GM23338 (cell line): ENCODE results near the gene PICK1. TPM values are rescaled to one million over a fixed set of nuclear protein-coding genes. Genes with fewer than 3 reads are reported as not detected.

Experiments used
- ATAC-seq: fragments of 200-7000 bp; cut with Tn5 transposase; 3 replicates; pipeline ENCODE4 v1.9.1; 2020
- DNase-seq: peaks from one replicate; pipeline ENCODE4 v3.0.0-alpha.2; 2015; ENCODE audit warnings: low spot score
- H2AFZ ChIP-seq: fragments of 200-600 bp; sonication (generic); 2 replicates; pipeline ENCODE4 v1.8.0; 2016; ENCODE audit warnings: antibody characterized with exemption, mild to moderate bottlenecking, moderate library complexity
- H3F3A ChIP-seq: fragments of 200-600 bp; sonication (generic); replicated peaks from 2 replicates; pipeline ENCODE4 v1.8.0; 2017; ENCODE audit warnings: antibody characterized with exemption, mixed run types, low read depth
- H3K27ac ChIP-seq: fragments of 200-600 bp; sonication (generic); 2 replicates; pipeline ENCODE4 v1.6.1; 2016; ENCODE audit warnings: low read depth
- H3K27me3 ChIP-seq: fragments of 200-600 bp; sonication (generic); 2 replicates; pipeline ENCODE4 v1.8.0; 2016; ENCODE audit warnings: mild to moderate bottlenecking, mixed run types, moderate library complexity; ENCODE audit not compliant: insufficient read depth
- H3K36me3 ChIP-seq: fragments of 200-600 bp; sonication (generic); 2 replicates; pipeline ENCODE4 v1.8.0; 2016; ENCODE audit warnings: mild to moderate bottlenecking; ENCODE audit not compliant: insufficient read depth
- H3K4me1 ChIP-seq: fragments of 200-600 bp; sonication (generic); 2 replicates; pipeline ENCODE4 v1.8.0; 2016; ENCODE audit warnings: mild to moderate bottlenecking, moderate library complexity; ENCODE audit not compliant: insufficient read depth
- H3K4me2 ChIP-seq: fragments of 200-600 bp; sonication (generic); 2 replicates; pipeline ENCODE4 v1.7.1; 2017; ENCODE audit warnings: mixed run types
- H3K4me3 ChIP-seq: fragments of 200-600 bp; sonication (generic); 2 replicates; pipeline ENCODE4 v1.6.1; 2016; ENCODE audit warnings: mixed run types
- H3K79me2 ChIP-seq: fragments of 200-600 bp; sonication (generic); replicated peaks from 2 replicates; pipeline ENCODE4 v1.8.0; 2017; ENCODE audit warnings: mild to moderate bottlenecking; ENCODE audit not compliant: insufficient read depth
- H3K9me2 ChIP-seq: fragments of 200-600 bp; sonication (generic); 2 replicates; pipeline ENCODE4 v1.8.0; 2017; ENCODE audit not compliant: insufficient read depth
- H4K20me1 ChIP-seq: fragments of 200-600 bp; sonication (generic); replicated peaks from 2 replicates; pipeline ENCODE4 v1.8.0; 2017; ENCODE audit warnings: mild to moderate bottlenecking; ENCODE audit not compliant: insufficient read depth
- H3K27ac Mint-ChIP-seq: 2 replicates; pipeline ENCODE4 v1.8.0; 2020; ENCODE audit warnings: inconsistent platforms, mild to moderate bottlenecking, moderate library complexity, mixed read lengths
- H3K27me3 Mint-ChIP-seq: 3 replicates; pipeline ENCODE4 v1.8.0; 2022; ENCODE audit warnings: low read depth, mild to moderate bottlenecking, moderate library complexity, mixed read lengths, inconsistent platforms; ENCODE audit not compliant: insufficient read depth, poor library complexity
- H3K36me3 Mint-ChIP-seq: 3 replicates; pipeline ENCODE4 v1.8.0; 2021; ENCODE audit warnings: low read depth, mild to moderate bottlenecking, inconsistent platforms, moderate library complexity, mixed read lengths
- H3K4me1 Mint-ChIP-seq: 3 replicates; pipeline ENCODE4 v1.8.0; 2020; ENCODE audit warnings: mild to moderate bottlenecking, inconsistent platforms, mixed read lengths
- H3K4me3 Mint-ChIP-seq: 3 replicates; pipeline ENCODE4 v1.8.0; 2021; ENCODE audit warnings: moderate library complexity, mild to moderate bottlenecking, inconsistent platforms, mixed read lengths
- H3K9me3 Mint-ChIP-seq: 3 replicates; pipeline ENCODE4 v1.8.0; 2020; ENCODE audit warnings: moderate library complexity, mild to moderate bottlenecking, inconsistent platforms, mixed read lengths
- CREB1 ChIP-seq: fragments of 250-450 bp; sonication (Bioruptor Pico); IDR thresholded peaks from 2 replicates; pipeline ENCODE4 v1.5.0; 2020; ENCODE audit warnings: low read depth, mild to moderate bottlenecking, moderate library complexity
- EZH2 ChIP-seq: fragments of 200-600 bp; sonication (generic); IDR thresholded peaks from one replicate; pipeline ENCODE4 v1.8.0; 2017; ENCODE audit warnings: antibody characterized with exemption, mild to moderate bottlenecking, low read depth; ENCODE audit not compliant: unreplicated experiment
- EZH2phosphoT487 ChIP-seq: fragments of 200-600 bp; sonication (generic); IDR thresholded peaks from one replicate; pipeline ENCODE4 v1.8.1; 2018; ENCODE audit warnings: antibody characterized with exemption; ENCODE audit not compliant: unreplicated experiment
- JUNB ChIP-seq: IDR thresholded peaks from one replicate; pipeline ENCODE4 v1.6.1; 2016; ENCODE audit warnings: antibody characterized with exemption; ENCODE audit not compliant: unreplicated experiment
- STAT1 ChIP-seq: IDR thresholded peaks from one replicate; pipeline ENCODE4 v1.6.1; 2016; ENCODE audit warnings: antibody characterized with exemption; ENCODE audit not compliant: unreplicated experiment
- ZNF331 ChIP-seq: fragments of 250-450 bp; sonication (Bioruptor Pico); IDR thresholded peaks from 2 replicates; pipeline ENCODE4 v1.5.0; 2020; ENCODE audit warnings: low read depth, mild to moderate bottlenecking, moderate library complexity
- polyA plus RNA-seq: library from polyadenylated mRNA; unstranded; fragments of >200 nt; fragmentation: Nextera tagmentation; extraction: Ambion mirVana; gene quantifications from 2 replicates; pipeline ENCODE4 v1.2.1, GENCODE V29; 2016
- total RNA-seq: library from RNA; depleted of rRNA; stranded (reverse); fragments of >200 nt; shearing (Covaris generic); gene quantifications from 2 replicates; pipeline ENCODE4 v1.2.3, GENCODE V29; 2014
- TF ChIP-seq, protein P1 (sequence below): fragments of 250-450 bp; sonication (Bioruptor Pico); IDR thresholded peaks from 2 replicates; pipeline ENCODE4 v1.5.0; 2020; ENCODE audit warnings: mild to moderate bottlenecking, moderate library complexity
- TF ChIP-seq, protein P2 (sequence below): IDR thresholded peaks from one replicate; pipeline ENCODE4 v1.6.1; 2018; ENCODE audit warnings: antibody characterized with exemption; ENCODE audit not compliant: unreplicated experiment
- TF ChIP-seq, protein P3 (sequence below), 2 experiments: fragments of 200-600 bp in 1 of 2; sonication (generic) in 1 of 2; conservative IDR thresholded peaks; 2 replicates each; pipeline versions ENCODE4 v1.5.1 to v1.6.1; 2016 to 2017; ENCODE audit warnings: antibody characterized with exemption in 2 of 2, low read depth in 2 of 2, mild to moderate bottlenecking in 2 of 2, moderate library complexity in 1 of 2

PICK1 gene
- total and polyA plus RNA-seq, 2 experiments from 2014 or later: 15.9 to 28.3 TPM

DNA sequence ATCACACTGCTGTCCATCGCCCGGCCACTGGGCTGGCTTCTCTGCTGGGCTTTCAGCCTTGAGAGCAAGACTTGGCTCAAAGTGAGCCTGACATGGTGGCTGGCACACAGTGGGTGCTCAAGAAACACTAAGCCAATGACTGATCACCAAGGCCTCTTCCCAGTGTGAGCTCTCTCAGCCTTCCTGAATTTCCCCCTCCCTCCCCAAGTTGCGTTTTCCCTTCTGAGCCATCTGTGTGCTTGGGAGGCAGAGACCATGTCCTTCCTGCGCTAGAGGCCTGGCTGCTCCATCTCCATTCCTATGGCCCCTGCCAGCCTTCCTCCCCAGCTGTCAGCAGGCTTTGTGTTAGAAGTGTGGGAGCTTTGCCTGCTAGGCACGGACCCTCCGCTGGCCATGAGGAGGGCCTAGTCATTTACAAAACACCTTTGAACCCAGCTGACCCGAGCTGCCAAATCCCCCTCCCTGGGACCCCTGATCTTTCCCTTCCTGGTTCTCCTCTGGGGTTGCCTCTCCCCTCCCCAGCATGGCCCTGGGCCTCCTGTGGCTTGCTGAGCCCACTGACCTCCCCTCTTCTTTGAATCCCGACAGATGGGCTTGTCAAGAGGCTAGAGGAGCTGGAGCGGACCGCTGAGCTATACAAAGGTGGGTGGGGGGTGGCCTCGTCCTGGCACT, 13.2 kb downstream of the PICK1 start (continued):
- TF ChIP-seq EZH2 (no peak), CREB1 (CRISPR knock-in tag) (no peak), EZH2phosphoT487 (no peak), ZNF331 (CRISPR knock-in tag) (no peak)
- TF ChIP-seq, protein P1, sequence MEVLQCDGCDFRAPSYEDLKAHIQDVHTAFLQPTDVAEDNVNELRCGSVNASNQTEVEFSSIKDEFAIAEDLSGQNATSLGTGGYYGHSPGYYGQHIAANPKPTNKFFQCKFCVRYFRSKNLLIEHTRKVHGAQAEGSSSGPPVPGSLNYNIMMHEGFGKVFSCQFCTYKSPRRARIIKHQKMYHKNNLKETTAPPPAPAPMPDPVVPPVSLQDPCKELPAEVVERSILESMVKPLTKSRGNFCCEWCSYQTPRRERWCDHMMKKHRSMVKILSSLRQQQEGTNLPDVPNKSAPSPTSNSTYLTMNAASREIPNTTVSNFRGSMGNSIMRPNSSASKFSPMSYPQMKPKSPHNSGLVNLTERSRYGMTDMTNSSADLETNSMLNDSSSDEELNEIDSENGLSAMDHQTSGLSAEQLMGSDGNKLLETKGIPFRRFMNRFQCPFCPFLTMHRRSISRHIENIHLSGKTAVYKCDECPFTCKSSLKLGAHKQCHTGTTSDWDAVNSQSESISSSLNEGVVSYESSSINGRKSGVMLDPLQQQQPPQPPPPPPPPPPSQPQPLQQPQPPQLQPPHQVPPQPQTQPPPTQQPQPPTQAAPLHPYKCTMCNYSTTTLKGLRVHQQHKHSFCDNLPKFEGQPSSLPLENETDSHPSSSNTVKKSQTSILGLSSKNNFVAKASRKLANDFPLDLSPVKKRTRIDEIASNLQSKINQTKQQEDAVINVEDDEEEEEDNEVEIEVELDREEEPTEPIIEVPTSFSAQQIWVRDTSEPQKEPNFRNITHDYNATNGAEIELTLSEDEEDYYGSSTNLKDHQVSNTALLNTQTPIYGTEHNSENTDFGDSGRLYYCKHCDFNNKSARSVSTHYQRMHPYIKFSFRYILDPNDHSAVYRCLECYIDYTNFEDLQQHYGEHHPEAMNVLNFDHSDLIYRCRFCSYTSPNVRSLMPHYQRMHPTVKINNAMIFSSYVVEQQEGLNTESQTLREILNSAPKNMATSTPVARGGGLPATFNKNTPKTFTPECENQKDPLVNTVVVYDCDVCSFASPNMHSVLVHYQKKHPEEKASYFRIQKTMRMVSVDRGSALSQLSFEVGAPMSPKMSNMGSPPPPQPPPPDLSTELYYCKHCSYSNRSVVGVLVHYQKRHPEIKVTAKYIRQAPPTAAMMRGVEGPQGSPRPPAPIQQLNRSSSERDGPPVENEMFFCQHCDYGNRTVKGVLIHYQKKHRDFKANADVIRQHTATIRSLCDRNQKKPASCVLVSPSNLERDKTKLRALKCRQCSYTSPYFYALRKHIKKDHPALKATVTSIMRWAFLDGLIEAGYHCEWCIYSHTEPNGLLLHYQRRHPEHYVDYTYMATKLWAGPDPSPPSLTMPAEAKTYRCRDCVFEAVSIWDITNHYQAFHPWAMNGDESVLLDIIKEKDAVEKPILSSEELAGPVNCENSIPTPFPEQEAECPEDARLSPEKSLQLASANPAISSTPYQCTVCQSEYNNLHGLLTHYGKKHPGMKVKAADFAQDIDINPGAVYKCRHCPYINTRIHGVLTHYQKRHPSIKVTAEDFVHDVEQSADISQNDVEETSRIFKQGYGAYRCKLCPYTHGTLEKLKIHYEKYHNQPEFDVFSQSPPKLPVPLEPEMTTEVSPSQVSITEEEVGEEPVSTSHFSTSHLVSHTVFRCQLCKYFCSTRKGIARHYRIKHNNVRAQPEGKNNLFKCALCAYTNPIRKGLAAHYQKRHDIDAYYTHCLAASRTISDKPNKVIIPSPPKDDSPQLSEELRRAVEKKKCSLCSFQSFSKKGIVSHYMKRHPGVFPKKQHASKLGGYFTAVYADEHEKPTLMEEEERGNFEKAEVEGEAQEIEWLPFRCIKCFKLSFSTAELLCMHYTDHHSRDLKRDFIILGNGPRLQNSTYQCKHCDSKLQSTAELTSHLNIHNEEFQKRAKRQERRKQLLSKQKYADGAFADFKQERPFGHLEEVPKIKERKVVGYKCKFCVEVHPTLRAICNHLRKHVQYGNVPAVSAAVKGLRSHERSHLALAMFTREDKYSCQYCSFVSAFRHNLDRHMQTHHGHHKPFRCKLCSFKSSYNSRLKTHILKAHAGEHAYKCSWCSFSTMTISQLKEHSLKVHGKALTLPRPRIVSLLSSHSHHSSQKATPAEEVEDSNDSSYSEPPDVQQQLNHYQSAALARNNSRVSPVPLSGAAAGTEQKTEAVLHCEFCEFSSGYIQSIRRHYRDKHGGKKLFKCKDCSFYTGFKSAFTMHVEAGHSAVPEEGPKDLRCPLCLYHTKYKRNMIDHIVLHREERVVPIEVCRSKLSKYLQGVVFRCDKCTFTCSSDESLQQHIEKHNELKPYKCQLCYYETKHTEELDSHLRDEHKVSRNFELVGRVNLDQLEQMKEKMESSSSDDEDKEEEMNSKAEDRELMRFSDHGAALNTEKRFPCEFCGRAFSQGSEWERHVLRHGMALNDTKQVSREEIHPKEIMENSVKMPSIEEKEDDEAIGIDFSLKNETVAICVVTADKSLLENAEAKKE (CRISPR knock-in tag): no peak

DNA sequence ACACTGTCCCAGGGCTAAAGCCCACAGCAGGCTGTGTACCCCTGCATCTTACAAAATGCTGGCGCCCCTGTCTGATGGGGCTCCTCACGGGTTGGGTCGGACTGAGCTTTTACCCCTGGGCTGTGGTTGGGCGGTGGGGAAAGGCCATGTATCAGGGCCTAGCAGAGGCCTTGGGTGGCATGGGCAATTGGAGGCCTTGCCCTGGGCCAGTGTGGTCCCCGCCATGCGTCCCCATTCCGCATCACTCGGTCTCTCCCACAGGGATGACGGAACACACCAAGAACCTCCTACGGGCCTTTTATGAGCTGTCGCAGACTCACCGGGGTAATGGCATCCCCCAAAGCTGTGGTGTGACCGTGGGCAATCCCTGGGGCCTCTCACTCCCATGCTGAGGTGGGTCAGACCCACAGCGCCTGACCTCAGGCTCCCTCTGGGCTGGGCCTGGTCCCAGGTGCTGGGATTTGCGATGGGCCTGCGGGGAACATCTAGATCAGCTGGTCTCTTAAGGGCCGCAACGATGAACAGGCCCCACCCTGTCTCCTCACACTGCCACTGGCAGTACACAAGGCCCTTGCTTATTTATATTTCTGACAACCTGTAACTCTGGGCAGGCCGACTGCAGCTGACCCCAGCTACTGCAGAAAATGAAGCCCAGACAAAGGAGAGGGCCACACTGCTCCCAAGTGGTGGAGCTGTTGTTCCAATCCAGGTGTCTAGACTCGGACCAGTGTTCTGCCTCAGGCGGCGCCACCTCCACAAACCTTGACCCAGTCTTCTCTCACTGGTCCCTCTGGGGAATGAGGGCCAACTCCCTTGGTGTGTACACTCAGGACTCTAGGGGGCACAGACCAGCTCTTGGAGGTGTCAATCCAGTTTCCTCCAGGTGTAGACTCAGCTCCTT, 14.5 kb downstream of the PICK1 start:
- DNase-seq: no peak
- H3K4me3 Mint-ChIP-seq: no peak overlapping the region
- peaks cover 13% of the 10 kb centered on the region for H3K27me3 Mint-ChIP-seq
- TF ChIP-seq STAT1 (no peak), JUNB (no peak), EZH2 (no peak)
- TF ChIP-seq, protein P2, sequence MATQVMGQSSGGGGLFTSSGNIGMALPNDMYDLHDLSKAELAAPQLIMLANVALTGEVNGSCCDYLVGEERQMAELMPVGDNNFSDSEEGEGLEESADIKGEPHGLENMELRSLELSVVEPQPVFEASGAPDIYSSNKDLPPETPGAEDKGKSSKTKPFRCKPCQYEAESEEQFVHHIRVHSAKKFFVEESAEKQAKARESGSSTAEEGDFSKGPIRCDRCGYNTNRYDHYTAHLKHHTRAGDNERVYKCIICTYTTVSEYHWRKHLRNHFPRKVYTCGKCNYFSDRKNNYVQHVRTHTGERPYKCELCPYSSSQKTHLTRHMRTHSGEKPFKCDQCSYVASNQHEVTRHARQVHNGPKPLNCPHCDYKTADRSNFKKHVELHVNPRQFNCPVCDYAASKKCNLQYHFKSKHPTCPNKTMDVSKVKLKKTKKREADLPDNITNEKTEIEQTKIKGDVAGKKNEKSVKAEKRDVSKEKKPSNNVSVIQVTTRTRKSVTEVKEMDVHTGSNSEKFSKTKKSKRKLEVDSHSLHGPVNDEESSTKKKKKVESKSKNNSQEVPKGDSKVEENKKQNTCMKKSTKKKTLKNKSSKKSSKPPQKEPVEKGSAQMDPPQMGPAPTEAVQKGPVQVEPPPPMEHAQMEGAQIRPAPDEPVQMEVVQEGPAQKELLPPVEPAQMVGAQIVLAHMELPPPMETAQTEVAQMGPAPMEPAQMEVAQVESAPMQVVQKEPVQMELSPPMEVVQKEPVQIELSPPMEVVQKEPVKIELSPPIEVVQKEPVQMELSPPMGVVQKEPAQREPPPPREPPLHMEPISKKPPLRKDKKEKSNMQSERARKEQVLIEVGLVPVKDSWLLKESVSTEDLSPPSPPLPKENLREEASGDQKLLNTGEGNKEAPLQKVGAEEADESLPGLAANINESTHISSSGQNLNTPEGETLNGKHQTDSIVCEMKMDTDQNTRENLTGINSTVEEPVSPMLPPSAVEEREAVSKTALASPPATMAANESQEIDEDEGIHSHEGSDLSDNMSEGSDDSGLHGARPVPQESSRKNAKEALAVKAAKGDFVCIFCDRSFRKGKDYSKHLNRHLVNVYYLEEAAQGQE: no peak
- TF ChIP-seq, protein P3, sequence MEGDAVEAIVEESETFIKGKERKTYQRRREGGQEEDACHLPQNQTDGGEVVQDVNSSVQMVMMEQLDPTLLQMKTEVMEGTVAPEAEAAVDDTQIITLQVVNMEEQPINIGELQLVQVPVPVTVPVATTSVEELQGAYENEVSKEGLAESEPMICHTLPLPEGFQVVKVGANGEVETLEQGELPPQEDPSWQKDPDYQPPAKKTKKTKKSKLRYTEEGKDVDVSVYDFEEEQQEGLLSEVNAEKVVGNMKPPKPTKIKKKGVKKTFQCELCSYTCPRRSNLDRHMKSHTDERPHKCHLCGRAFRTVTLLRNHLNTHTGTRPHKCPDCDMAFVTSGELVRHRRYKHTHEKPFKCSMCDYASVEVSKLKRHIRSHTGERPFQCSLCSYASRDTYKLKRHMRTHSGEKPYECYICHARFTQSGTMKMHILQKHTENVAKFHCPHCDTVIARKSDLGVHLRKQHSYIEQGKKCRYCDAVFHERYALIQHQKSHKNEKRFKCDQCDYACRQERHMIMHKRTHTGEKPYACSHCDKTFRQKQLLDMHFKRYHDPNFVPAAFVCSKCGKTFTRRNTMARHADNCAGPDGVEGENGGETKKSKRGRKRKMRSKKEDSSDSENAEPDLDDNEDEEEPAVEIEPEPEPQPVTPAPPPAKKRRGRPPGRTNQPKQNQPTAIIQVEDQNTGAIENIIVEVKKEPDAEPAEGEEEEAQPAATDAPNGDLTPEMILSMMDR (conservative IDR thresholded peaks at IDR 0.05; ENCODE audit: low read depth in 2 of 2): peak in 1 of 2 experiments; percentile 23; a peak in 2 of 4 replicates

More for the DNA sequence above, 14.5 kb downstream of the PICK1 start:
- Mint-ChIP-seq H3K36me3 (peaks cover 34% of the 10 kb centered on the region), H3K4me1 (peaks cover 5% of the 10 kb centered on the region; the same call in 2 of the 3 replicates), H3K27ac (no peak overlapping the region), H3K9me3 (no peaks in the 10 kb centered on the region)
- H3K4me2 ChIP-seq: no peak overlapping the region
- no peaks in the 10 kb centered on the region for H3K36me3 ChIP-seq
- H3K9me2 ChIP-seq: no peaks in the 10 kb centered on the region
- H3F3A ChIP-seq: no peaks in the 10 kb centered on the region
- no peak overlapping the region for H3K27ac ChIP-seq
- no peak overlapping the region for H2AFZ ChIP-seq
- no peak overlapping the region for H3K4me3 ChIP-seq
- no peaks in the 10 kb centered on the region; the same call in 1 of the 2 replicates for H4K20me1 ChIP-seq
- ATAC-seq: no peak
- H3K4me1 ChIP-seq: 0 out of 2 replicates have a peak, but pooled peaks cover 3% of the 10 kb centered on the region
- H3K79me2 ChIP-seq: no peaks in the 10 kb centered on the region
- no peaks in the 10 kb centered on the region for H3K27me3 ChIP-seq
